EL (cell line): Measurements from ENCODE around the gene GCGR.
A peak's percentile ranks its signal among the peaks of the same experiment; 100 is the strongest.

ENCODE experiments used
- DNase-seq: peaks from one replicate; pipeline ENCODE4 v3.0.0-alpha.2; 2016

The GCGR gene

GRCh38 chr17:81812571-81813370, 8.8 kb downstream of the GCGR start:
- DNase-seq: no peak

- no peak for DNase-seq
These were observed 9.4 kb downstream of the GCGR start for GRCh38 chr17:81813371-81813684.

- no peak for DNase-seq
These were observed 10.1 kb downstream of the GCGR start for GRCh38 chr17:81813861-81814683.

GRCh38 chr17:81814748-81815645, 11.0 kb downstream of the GCGR start:
- DNase-seq: no peak

- no peak for DNase-seq
These were observed 11.7 kb downstream of the GCGR start for GRCh38 chr17:81815646-81815986.

GRCh38 chr17:81817758-81818147, 13.8 kb downstream of the GCGR start:
- no peak for DNase-seq

- no peak for DNase-seq
These were observed 15.8 kb downstream of the GCGR start for GRCh38 chr17:81819708-81820107.

GRCh38 chr17:81821147-81821546, 17.2 kb downstream of the GCGR start:
- no peak for DNase-seq

- peak; percentile 27 for DNase-seq
These were observed 17.8 kb downstream of the GCGR start for GRCh38 chr17:81821603-81822311.

GRCh38 chr17:81822312-81822637, 18.3 kb downstream of the GCGR start:
- no peak for DNase-seq

GRCh38 chr17:81822996-81823819, 19.3 kb downstream of the GCGR start:
- no peak for DNase-seq

- DNase-seq: no peak
These were observed 20.0 kb downstream of the GCGR start for GRCh38 chr17:81823820-81824550.

GRCh38 chr17:81824595-81824994, 20.6 kb downstream of the GCGR start:
- no peak for DNase-seq

GRCh38 chr17:81825841-81826466, 22.0 kb downstream of the GCGR start:
- DNase-seq: no peak

GRCh38 chr17:81828656-81829055, 24.7 kb downstream of the GCGR start:
- DNase-seq: no peak

GRCh38 chr17:81829858-81830257, 25.9 kb downstream of the GCGR start:
- no peak for DNase-seq

GRCh38 chr17:81831563-81831956, 27.6 kb downstream of the GCGR start:
- DNase-seq: no peak

GRCh38 chr17:81831957-81832607, 28.1 kb downstream of the GCGR start:
- peak; percentile 67 for DNase-seq

GRCh38 chr17:81832608-81833159, 28.7 kb downstream of the GCGR start:
- no peak for DNase-seq
